DND-41 (cell line): Measurements from ENCODE around the gene DUSP7.

Experiments
- EZH2 ChIP-seq: IDR thresholded peaks from 3 replicates; pipeline ENCODE4 v1.6.1; 2012; ENCODE audit warnings: borderline replicate concordance, low read depth, mild to moderate bottlenecking, moderate library complexity, low read length, inconsistent platforms; ENCODE audit not compliant: severe bottlenecking
- TF ChIP-seq, protein P1 (sequence below): IDR thresholded peaks from 2 replicates; pipeline ENCODE4 v1.5.1; 2012; ENCODE audit warnings: borderline replicate concordance, low read length, moderate library complexity, mild to moderate bottlenecking; ENCODE audit not compliant: poor library complexity, severe bottlenecking; ENCODE audit errors: extremely low read depth

DNA sequence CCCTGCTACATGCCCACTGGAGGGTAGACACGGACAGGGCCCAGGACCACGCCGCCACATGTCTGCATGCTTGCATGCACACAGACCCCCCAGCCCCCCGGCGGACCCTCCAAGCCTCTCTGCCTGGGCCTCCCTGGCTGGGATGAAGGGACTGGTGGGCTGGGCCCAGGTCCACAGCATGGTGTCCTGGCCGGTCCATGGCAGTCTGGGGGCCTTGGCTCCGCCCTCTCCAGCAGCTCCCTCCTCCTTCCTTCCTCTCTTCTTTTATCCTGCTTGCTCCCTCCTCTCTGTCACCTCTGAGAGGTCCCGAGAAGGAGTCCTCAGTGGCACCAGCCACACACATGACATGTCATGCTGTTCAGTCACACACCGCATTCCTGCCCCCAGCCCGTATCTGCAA lies 24.5 kb downstream of the DUSP7 start:
- TF ChIP-seq, protein P1, sequence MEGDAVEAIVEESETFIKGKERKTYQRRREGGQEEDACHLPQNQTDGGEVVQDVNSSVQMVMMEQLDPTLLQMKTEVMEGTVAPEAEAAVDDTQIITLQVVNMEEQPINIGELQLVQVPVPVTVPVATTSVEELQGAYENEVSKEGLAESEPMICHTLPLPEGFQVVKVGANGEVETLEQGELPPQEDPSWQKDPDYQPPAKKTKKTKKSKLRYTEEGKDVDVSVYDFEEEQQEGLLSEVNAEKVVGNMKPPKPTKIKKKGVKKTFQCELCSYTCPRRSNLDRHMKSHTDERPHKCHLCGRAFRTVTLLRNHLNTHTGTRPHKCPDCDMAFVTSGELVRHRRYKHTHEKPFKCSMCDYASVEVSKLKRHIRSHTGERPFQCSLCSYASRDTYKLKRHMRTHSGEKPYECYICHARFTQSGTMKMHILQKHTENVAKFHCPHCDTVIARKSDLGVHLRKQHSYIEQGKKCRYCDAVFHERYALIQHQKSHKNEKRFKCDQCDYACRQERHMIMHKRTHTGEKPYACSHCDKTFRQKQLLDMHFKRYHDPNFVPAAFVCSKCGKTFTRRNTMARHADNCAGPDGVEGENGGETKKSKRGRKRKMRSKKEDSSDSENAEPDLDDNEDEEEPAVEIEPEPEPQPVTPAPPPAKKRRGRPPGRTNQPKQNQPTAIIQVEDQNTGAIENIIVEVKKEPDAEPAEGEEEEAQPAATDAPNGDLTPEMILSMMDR, result no peak
- no peak for TF ChIP-seq EZH2
